Type B pancreatic cell (in vitro differentiated cells): Measurements from ENCODE around the gene FBL. TPM values are rescaled to one million over a fixed set of nuclear protein-coding genes. Genes with fewer than 3 reads are reported as not detected.

ENCODE experiments used
- DNase-seq: peaks from one replicate; pipeline ENCODE4 v3.0.0; 2021; ENCODE audit warnings: mixed read lengths; ENCODE audit not compliant: unreplicated experiment; ENCODE audit errors: extremely low spot score
- H3K27ac Mint-ChIP-seq: 2 replicates; pipeline ENCODE4 v1.8.0; 2021; ENCODE audit warnings: mild to moderate bottlenecking, mixed read lengths
- H3K27me3 Mint-ChIP-seq: 2 replicates; pipeline ENCODE4 v1.8.0; 2021; ENCODE audit warnings: mixed read lengths
- H3K36me3 Mint-ChIP-seq: 2 replicates; pipeline ENCODE4 v1.8.0; 2021; ENCODE audit warnings: mixed read lengths
- H3K4me1 Mint-ChIP-seq: one replicate; pipeline ENCODE4 v1.8.0; 2021; ENCODE audit warnings: mixed read lengths; ENCODE audit not compliant: unreplicated experiment
- H3K4me3 Mint-ChIP-seq: 2 replicates; pipeline ENCODE4 v1.8.0; 2021; ENCODE audit warnings: mild to moderate bottlenecking, mixed read lengths
- H3K9me3 Mint-ChIP-seq: 2 replicates; pipeline ENCODE4 v1.8.0; 2021; ENCODE audit warnings: mixed read lengths
- CTCF ChIP-seq: fragments of 200-600 bp; sonication (generic); conservative IDR thresholded peaks from 2 replicates; pipeline ENCODE4 v1.5.0; 2021; ENCODE audit warnings: antibody characterized with exemption, mild to moderate bottlenecking
- total RNA-seq: library from RNA; stranded (reverse); gene quantifications from 2 replicates; pipeline ENCODE4 v1.2.1, GENCODE V29; 2021; ENCODE audit warnings: low replicate concordance

FBL gene
- total RNA-seq, 1 donor from 2014 or later = 356 TPM

- Mint-ChIP-seq H3K4me3 (no peak overlapping the region), H3K27ac (no peak overlapping the region), H3K36me3 (no peaks in the 10 kb centered on the region), H3K4me1 (peaks cover 6% of the 10 kb centered on the region), H3K9me3 (no peaks in the 10 kb centered on the region), H3K27me3 (no peaks in the 10 kb centered on the region)
- DNase-seq = no peak
- TF ChIP-seq CTCF = no peak
Observed at GRCh38 chr19:39874404-39874803, 28.2 kb upstream of the FBL start.

- no peaks in the 10 kb centered on the region for H3K36me3 Mint-ChIP-seq
- H3K9me3 Mint-ChIP-seq = no peaks in the 10 kb centered on the region
- H3K4me3 Mint-ChIP-seq = no peak overlapping the region
- no peak for DNase-seq
- H3K27ac Mint-ChIP-seq = no peak overlapping the region
- TF ChIP-seq CTCF = no peak
- H3K27me3 Mint-ChIP-seq = no peaks in the 10 kb centered on the region
- H3K4me1 Mint-ChIP-seq = peaks cover 6% of the 10 kb centered on the region
Observed at GRCh38 chr19:39873385-39873784, 27.2 kb upstream of the FBL start.

GRCh38 chr19:39871886-39872866 is 26.0 kb upstream of the FBL start:
- Mint-ChIP-seq H3K9me3 (no peaks in the 10 kb centered on the region), H3K4me1 (peaks cover 6% of the 10 kb centered on the region), H3K4me3 (no peak overlapping the region), H3K27ac (no peak overlapping the region), H3K27me3 (no peaks in the 10 kb centered on the region), H3K36me3 (no peaks in the 10 kb centered on the region)
- no peak for TF ChIP-seq CTCF
- no peak for DNase-seq

GRCh38 chr19:39871362-39871761 is 25.2 kb upstream of the FBL start:
- Mint-ChIP-seq H3K27me3 (no peaks in the 10 kb centered on the region), H3K36me3 (no peaks in the 10 kb centered on the region), H3K4me3 (no peak overlapping the region), H3K9me3 (no peaks in the 10 kb centered on the region), H3K4me1 (peaks cover 6% of the 10 kb centered on the region), H3K27ac (no peak overlapping the region)
- no peak for TF ChIP-seq CTCF
- no peak for DNase-seq

DNA sequence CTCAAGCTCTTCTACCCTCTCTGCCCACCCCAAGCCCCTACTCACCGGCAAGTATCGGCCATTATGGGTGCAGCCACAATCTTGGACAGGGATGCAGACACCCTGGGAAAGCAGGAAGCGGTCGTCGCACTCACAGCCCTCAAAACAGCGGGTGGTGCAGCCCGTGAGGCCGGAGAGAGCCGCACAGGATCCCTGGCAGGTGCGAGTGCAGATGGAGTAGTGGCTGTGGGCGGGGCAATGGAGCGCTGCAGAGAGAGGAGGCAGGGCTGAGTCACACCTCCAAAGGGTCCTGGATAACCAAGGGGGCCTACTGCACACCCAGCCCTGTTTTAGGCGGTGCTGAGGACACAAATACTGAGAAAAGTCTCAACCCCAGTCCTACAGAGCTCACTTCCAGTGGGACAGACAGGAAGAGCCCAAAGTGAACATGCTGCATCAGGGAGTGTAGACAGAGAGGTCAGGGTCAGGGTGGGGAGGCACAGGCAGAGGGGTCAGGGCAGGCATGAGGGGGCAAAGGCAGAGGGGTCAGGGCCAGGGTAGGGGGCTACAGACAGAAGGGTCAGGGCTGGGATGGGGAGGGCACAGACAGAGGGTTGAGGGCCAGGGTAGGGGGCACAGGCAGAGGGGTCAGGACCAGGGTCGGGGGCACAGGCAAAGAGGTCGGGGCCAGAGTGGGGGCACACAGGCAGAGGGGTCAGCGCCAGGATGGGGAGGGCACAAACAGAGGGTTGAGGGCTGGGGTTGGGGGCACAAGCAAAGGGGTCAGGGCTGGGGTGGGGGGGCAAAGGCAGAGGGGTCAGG is 24.2 kb upstream of the FBL start:
- TF ChIP-seq CTCF = no peak

More for the DNA sequence above, 24.2 kb upstream of the FBL start:
- no peak overlapping the region for H3K4me3 Mint-ChIP-seq
- no peaks in the 10 kb centered on the region for H3K36me3 Mint-ChIP-seq
- no peaks in the 10 kb centered on the region for H3K9me3 Mint-ChIP-seq
- H3K27ac Mint-ChIP-seq = no peak overlapping the region
- H3K27me3 Mint-ChIP-seq = no peaks in the 10 kb centered on the region
- DNase-seq = no peak
- peaks cover 6% of the 10 kb centered on the region for H3K4me1 Mint-ChIP-seq
